BLaER1 (cell line): ENCODE measurements around the gene CNPY4.
A peak's percentile ranks its signal among the peaks of the same experiment; 100 is the strongest.

Experiments
- H3K27ac ChIP-seq: shearing (Covaris generic); formaldehyde crosslinking; 2 replicates; pipeline ENCODE4 v1.8.1; 2022
- H3K27me3 ChIP-seq: shearing (Covaris generic); formaldehyde crosslinking; 2 replicates; pipeline ENCODE4 v1.8.1; 2022
- H3K36me3 ChIP-seq: shearing (Covaris generic); formaldehyde crosslinking; 2 replicates; pipeline ENCODE4 v1.8.1; 2022
- H3K4me1 ChIP-seq: shearing (Covaris generic); formaldehyde crosslinking; 2 replicates; pipeline ENCODE4 v1.8.1; 2022
- H3K4me2 ChIP-seq: shearing (Covaris generic); formaldehyde crosslinking; 2 replicates; pipeline ENCODE4 v1.8.1; 2022
- H3K4me3 ChIP-seq: shearing (Covaris generic); formaldehyde crosslinking; 2 replicates; pipeline ENCODE4 v1.8.1; 2022
- H3K9ac ChIP-seq: shearing (Covaris generic); formaldehyde crosslinking; 2 replicates; pipeline ENCODE4 v1.8.1; 2022
- H3K9me3 ChIP-seq: shearing (Covaris generic); formaldehyde crosslinking; 2 replicates; pipeline ENCODE4 v1.8.1; 2022
- H4K20me1 ChIP-seq: shearing (Covaris generic); formaldehyde crosslinking; 2 replicates; pipeline ENCODE4 v1.8.1; 2022
- Cebpa-rat ChIP-seq: shearing (Covaris generic); IDR thresholded peaks from 2 replicates; pipeline ENCODE4 v1.8.1; 2022

The CNPY4 gene

GRCh38 chr7:100171840-100172239, 52.4 kb downstream of the CNPY4 start:
- peak overlapping the region; percentile 90 for H3K4me2 ChIP-seq

GRCh38 chr7:100173806-100174495, 54.5 kb downstream of the CNPY4 start:
- no peak overlapping the region for H3K27ac ChIP-seq
- H3K4me3 ChIP-seq = no peak overlapping the region
- TF ChIP-seq Cebpa-rat = no peak
- H3K9me3 ChIP-seq = no peaks in the 10 kb centered on the region
- no peak overlapping the region for H3K9ac ChIP-seq
- H3K27me3 ChIP-seq = peaks cover 42% of the 10 kb centered on the region
- H3K4me2 ChIP-seq = peak overlapping the region; percentile 2; the same call in 1 of the 2 replicates
- H3K36me3 ChIP-seq = peaks cover 44% of the 10 kb centered on the region
- H4K20me1 ChIP-seq = peaks cover 67% of the 10 kb centered on the region
- peaks cover 56% of the 10 kb centered on the region for H3K4me1 ChIP-seq

More at GRCh38 chr7:100171840-100172239, 52.4 kb downstream of the CNPY4 start:
- peaks cover 63% of the 10 kb centered on the region for H3K27me3 ChIP-seq
- no peaks in the 10 kb centered on the region for H3K9me3 ChIP-seq
- no peak overlapping the region for H3K9ac ChIP-seq
- H4K20me1 ChIP-seq = peaks cover 85% of the 10 kb centered on the region
- H3K4me3 ChIP-seq = peak overlapping the region; percentile 42; the same call in 1 of the 2 replicates
- peaks cover 77% of the 10 kb centered on the region for H3K4me1 ChIP-seq
- H3K27ac ChIP-seq = no peak overlapping the region
- peaks cover 44% of the 10 kb centered on the region for H3K36me3 ChIP-seq
- no peak for TF ChIP-seq Cebpa-rat

DNA sequence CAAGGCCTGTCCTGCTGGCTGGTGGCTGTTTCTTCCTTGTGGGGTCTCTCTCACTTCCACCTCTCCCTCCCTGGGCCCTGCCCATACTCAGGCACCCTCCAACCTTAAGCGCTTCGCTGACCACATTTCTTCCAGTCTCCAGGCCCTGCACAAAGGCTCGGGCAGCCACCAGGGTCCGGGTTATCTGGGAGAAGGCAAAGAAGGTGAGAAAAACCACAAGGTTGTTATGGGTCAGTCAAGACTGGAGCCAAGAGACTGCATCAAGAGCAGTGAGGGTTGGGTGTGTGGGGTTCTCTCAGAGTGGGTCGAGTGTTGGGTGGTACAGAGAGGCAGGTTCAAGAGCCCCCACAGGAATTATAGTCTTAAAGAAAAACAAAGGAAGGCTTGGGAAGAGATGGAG, 55.1 kb downstream of the CNPY4 start:
- Histone ChIP-seq H3K9me3 (no peaks in the 10 kb centered on the region), H3K27me3 (peaks cover 35% of the 10 kb centered on the region), H3K4me2 (peak overlapping the region; percentile 2; the same call in 1 of the 2 replicates), H3K4me3 (no peak overlapping the region), H3K4me1 (peaks cover 49% of the 10 kb centered on the region), H3K36me3 (peaks cover 44% of the 10 kb centered on the region), H3K27ac (no peak overlapping the region), H3K9ac (no peak overlapping the region), H4K20me1 (peaks cover 61% of the 10 kb centered on the region)
- TF ChIP-seq Cebpa-rat = no peak
